ENCODE measurements around the gene ORM1.

ORM1 gene

DNA sequence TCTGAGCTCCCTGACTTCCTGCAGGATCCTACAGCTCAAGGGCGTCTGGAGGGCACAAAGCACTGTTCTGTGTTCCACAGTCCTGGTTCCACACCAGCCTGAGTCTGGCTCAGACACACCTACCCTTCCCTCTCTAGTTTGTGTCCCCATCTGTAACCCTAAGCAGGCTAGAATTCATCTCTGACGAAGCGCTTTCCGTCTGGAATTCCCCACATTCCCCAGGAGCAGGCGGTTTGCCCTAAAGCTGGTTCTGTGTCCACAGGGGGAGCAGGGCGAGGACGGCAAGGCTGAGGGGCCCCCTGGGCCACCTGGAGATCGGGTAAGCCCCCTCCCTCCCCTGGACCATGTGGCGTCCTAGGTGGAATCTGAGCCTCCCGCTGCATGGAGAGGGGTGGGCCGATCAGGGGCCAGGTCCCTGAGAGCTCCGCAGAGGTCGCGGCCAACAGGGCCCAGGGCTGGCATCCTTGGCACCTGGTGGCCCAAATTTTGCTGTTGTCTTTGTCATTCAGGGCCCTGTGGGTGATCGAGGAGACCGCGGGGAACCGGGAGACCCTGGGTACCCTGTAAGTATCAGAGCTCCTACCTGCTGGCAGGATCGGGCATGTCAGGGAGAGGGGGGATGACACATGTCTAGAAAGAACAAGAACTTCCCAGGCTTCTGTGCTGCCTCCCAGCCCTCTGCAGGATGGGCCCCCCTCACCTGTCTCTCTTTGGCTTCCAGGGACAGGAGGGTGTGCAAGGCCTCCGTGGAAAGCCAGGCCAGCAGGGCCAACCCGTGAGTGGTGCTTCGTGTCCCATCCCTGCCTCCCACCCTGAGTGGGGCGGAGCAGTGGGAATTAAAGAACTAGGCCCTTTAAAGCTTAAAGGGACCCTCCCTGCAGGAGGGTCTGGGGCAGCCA is 34.5 kb upstream of the ORM1 start:
- no peak overlapping the region for H3K4me3 ChIP-seq (ENCODE audit: low read length)
- peaks cover 20% of the 10 kb centered on the region for H3K36me3 ChIP-seq (ENCODE audit: insufficient read depth, low read length)
- peaks cover 13% of the 10 kb centered on the region for H3K4me1 ChIP-seq (ENCODE audit: insufficient read depth, low read length)
- H3K9ac ChIP-seq (ENCODE audit: low read depth, low read length): no peak overlapping the region; the same call in 1 of the 2 replicates
- WGBS: 68% methylated on average over 23 of the region's 23 CpGs
- H3K9me3 ChIP-seq (ENCODE audit: insufficient read depth, low read depth, low read length): no peaks in the 10 kb centered on the region
- H3K27ac ChIP-seq (ENCODE audit: low read depth, low read length): peak overlapping the region; percentile 26; the same call in 1 of the 2 replicates
- H3K27me3 ChIP-seq (ENCODE audit: insufficient read depth, low read length): no peaks in the 10 kb centered on the region

DNA sequence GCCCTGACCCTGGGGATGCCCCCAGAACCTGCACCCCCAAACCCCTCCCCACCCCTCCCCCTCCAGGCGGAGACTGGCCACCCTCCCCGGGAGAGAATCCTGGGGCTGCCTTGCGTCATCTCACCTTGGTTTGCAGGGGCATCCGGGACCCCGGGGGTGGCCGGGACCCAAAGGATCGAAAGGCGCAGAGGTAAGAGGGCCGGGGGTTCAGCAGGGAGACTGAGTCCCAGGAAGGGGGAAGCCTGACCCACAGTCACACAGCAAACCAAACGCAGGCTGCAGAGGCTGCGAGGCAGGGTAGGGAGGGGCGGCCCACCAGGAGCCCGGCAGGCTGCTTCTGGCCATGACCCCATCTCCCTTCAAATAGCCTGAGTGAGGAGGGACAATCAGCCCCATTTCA is 33.8 kb upstream of the ORM1 start:
- Histone ChIP-seq H3K9me3 (ENCODE audit: insufficient read depth, low read depth, low read length) (peaks cover under 1% of the 10 kb centered on the region; the same call in 1 of the 2 replicates), H3K4me1 (ENCODE audit: insufficient read depth, low read length) (peaks cover 13% of the 10 kb centered on the region), H3K36me3 (ENCODE audit: insufficient read depth, low read length) (peaks cover 22% of the 10 kb centered on the region), H3K9ac (ENCODE audit: low read depth, low read length) (no peak overlapping the region), H3K27me3 (ENCODE audit: insufficient read depth, low read length) (no peaks in the 10 kb centered on the region), H3K4me3 (ENCODE audit: low read length) (no peak overlapping the region), H3K27ac (ENCODE audit: low read depth, low read length) (no peak overlapping the region)
- WGBS: 93% methylated on average over 13 of the region's 13 CpGs

DNA sequence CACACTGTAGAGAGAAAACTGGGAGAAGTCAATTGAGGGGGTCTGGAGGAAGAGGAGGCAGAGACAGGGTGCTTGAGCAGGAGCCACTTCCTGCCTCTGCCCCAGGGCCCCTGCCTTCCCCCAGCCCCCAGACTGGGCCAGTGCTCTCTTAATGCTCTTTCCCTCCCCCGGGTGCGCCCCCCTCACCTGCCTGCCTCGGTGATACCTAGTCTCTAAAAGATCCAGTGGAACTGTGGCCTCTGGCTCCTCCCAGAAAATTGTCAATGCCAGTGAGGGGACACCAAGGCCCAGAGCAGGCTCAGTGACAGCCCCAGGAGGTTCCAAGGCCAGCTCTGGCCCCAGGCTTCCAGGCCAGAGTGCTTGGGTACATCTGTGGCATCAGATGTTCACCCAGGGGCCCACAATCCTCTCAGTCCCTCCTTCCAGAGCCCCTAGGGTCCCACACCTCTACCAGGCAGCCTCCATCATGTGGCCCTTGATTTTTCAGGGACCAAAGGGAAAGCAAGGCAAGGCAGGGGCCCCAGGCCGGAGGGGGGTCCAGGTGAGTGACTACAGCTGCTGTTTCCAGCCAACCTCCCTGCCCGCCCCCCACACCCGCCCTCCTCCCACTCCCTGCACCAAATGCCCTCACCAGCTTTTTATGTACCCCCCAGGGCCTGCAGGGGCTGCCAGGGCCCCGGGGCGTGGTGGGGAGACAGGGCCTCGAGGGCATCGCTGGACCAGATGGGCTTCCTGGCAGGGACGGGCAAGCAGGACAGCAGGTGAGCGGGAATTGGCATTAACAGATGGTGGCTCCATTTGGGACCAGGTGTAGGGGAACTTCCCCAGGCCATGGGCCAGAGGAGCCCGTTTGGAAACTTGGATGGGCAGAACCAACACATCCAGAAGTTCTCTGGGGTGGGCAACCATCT is 33.1 kb upstream of the ORM1 start:
- H3K4me3 ChIP-seq (ENCODE audit: low read length): no peak overlapping the region
- H3K9me3 ChIP-seq (ENCODE audit: insufficient read depth, low read depth, low read length): peaks cover 7% of the 10 kb centered on the region
- no peak overlapping the region for H3K9ac ChIP-seq (ENCODE audit: low read depth, low read length)
- 90% methylated on average over 13 of the region's 13 CpGs for WGBS
- no peak overlapping the region for H3K27ac ChIP-seq (ENCODE audit: low read depth, low read length)
- H3K36me3 ChIP-seq (ENCODE audit: insufficient read depth, low read length): peaks cover 29% of the 10 kb centered on the region
- H3K27me3 ChIP-seq (ENCODE audit: insufficient read depth, low read length): no peaks in the 10 kb centered on the region
- H3K4me1 ChIP-seq (ENCODE audit: insufficient read depth, low read length): peaks cover 13% of the 10 kb centered on the region

DNA sequence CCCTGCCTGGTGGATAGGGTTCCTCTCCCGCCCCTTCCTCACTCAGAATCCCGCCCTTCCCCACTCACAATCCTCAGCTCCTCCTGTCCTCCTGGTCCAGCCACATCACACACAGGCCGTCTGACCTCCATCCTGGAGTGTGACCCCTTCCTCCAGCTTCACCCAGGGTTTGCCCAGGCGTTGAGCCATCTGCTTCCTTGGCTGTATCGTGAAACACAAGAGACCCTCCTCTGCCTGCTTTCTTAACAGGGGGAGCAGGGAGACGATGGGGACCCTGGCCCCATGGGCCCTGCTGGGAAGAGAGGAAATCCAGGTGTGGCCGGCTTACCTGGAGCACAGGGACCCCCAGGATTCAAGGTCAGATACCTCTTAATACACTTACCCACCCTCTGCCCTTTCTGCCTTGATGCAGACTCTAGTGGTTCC is 32.3 kb upstream of the ORM1 start:
- Histone ChIP-seq H3K27me3 (ENCODE audit: insufficient read depth, low read length) (no peaks in the 10 kb centered on the region), H3K9me3 (ENCODE audit: insufficient read depth, low read depth, low read length) (peaks cover 15% of the 10 kb centered on the region), H3K36me3 (ENCODE audit: insufficient read depth, low read length) (peaks cover 33% of the 10 kb centered on the region), H3K27ac (ENCODE audit: low read depth, low read length) (no peak overlapping the region), H3K4me3 (ENCODE audit: low read length) (no peak overlapping the region), H3K9ac (ENCODE audit: low read depth, low read length) (no peak overlapping the region), H3K4me1 (ENCODE audit: insufficient read depth, low read length) (peaks cover 13% of the 10 kb centered on the region)
- WGBS: 82% methylated on average over 7 of the region's 7 CpGs

DNA sequence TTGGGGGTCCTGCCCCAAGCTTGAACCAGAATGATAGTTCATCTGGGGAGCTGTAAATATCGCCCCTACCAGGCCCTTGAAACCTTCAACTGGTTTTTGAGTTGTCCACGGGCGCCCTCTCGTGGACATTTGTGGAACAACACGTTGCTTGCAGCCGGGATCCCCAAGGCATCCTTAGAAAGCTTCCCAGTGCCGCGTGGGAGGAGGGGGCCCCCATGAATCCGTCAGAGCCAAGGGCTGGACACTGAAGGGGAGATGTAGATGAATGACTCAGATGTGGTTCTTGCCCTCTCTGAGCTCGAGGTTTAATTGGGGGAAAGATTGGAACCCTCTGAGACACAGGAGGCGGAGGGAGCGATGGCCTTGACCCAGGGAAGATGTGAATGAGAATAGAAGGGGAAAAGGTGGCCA is 31.8 kb upstream of the ORM1 start:
- Histone ChIP-seq H3K4me1 (ENCODE audit: insufficient read depth, low read length) (peaks cover 10% of the 10 kb centered on the region), H3K27me3 (ENCODE audit: insufficient read depth, low read length) (no peaks in the 10 kb centered on the region), H3K27ac (ENCODE audit: low read depth, low read length) (no peak overlapping the region), H3K36me3 (ENCODE audit: insufficient read depth, low read length) (peaks cover 38% of the 10 kb centered on the region), H3K9me3 (ENCODE audit: insufficient read depth, low read depth, low read length) (peaks cover 18% of the 10 kb centered on the region), H3K9ac (ENCODE audit: low read depth, low read length) (no peak overlapping the region), H3K4me3 (ENCODE audit: low read length) (no peak overlapping the region)
- WGBS: 23% methylated on average over 12 of the region's 12 CpGs

DNA sequence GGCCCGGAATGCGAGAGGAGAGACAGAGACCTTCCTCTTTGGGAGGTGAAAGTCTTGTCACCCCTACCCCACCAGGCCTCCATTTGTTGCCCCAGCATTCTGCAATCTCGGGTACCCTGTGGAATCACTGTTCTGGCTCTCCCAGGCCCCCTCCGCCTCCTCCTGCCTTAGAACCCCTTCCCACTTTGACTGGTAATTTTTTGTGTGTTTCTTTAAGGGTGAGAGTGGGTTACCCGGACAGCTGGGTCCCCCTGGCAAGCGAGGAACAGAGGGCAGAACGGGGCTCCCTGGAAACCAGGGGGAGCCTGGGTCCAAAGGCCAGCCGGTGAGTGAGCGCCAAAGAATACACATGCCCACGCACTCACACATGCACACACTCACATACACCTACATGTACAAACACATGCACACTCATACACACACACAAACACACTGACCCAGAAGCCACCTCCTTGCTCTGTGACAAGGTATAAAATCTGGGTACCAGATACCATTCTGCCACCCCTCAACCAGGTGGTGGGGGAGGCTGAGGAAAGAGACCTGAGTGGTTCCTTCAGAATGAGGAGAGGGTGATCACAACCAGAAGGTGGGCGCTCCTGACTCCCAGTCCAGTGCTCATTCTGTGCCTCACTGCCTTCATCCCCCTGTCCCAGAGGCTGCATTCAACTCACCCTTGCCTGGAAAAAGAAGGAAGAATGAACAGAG is 30.9 kb upstream of the ORM1 start:
- no peaks in the 10 kb centered on the region for H3K27me3 ChIP-seq (ENCODE audit: insufficient read depth, low read length)
- H3K27ac ChIP-seq (ENCODE audit: low read depth, low read length): no peak overlapping the region
- H3K4me1 ChIP-seq (ENCODE audit: insufficient read depth, low read length): peaks cover 10% of the 10 kb centered on the region
- H3K4me3 ChIP-seq (ENCODE audit: low read length): no peak overlapping the region
- H3K36me3 ChIP-seq (ENCODE audit: insufficient read depth, low read length): peaks cover 48% of the 10 kb centered on the region
- WGBS: 88% methylated on average over 11 of the region's 11 CpGs
- no peak overlapping the region for H3K9ac ChIP-seq (ENCODE audit: low read depth, low read length)
- peaks cover 22% of the 10 kb centered on the region for H3K9me3 ChIP-seq (ENCODE audit: insufficient read depth, low read depth, low read length)

DNA sequence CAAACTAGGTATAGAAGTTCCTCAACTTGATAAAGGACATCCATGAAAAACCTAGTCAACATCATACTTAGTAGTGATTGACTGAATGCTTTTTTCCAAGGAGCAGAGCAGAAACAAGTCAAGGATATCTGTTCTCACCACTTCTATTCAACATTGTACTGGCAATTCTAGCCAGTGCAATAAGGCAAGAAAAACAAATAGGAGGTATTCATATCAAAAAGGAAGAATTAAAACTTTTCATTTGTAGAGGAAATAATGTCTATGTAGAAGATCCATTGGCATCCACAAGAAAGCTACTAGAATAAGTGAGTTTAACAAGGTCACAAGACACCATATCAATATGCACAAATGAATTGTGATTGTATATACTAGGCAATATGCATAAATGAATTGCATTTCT is 28.2 kb upstream of the ORM1 start:
- Histone ChIP-seq H3K36me3 (ENCODE audit: insufficient read depth, low read length) (peaks cover 69% of the 10 kb centered on the region), H3K9ac (ENCODE audit: low read depth, low read length) (no peak overlapping the region), H3K4me1 (ENCODE audit: insufficient read depth, low read length) (no peaks in the 10 kb centered on the region), H3K9me3 (ENCODE audit: insufficient read depth, low read depth, low read length) (peaks cover 22% of the 10 kb centered on the region), H3K4me3 (ENCODE audit: low read length) (no peak overlapping the region), H3K27me3 (ENCODE audit: insufficient read depth, low read length) (no peaks in the 10 kb centered on the region), H3K27ac (ENCODE audit: low read depth, low read length) (no peak overlapping the region)

DNA sequence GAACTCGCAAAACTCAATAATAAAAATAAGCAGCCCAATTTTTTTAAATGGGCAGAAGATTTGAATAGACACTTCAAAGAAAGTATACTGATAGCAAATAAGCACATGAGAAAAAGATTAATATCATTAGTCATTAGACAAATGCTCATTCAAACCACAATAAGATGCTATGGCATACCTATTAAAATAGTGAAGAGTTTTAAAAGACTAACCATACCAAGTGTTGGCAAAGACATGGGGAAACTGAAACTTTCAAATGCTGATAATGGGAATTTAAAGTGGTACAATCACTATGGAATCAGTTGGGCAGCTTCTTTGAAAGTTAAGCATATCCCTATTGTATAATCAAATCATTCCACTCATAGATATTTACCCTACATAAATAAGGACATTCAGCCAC is 26.6 kb upstream of the ORM1 start:
- Histone ChIP-seq H3K4me3 (ENCODE audit: low read length) (no peak overlapping the region), H3K27me3 (ENCODE audit: insufficient read depth, low read length) (no peaks in the 10 kb centered on the region), H3K36me3 (ENCODE audit: insufficient read depth, low read length) (peaks cover 74% of the 10 kb centered on the region), H3K9ac (ENCODE audit: low read depth, low read length) (no peak overlapping the region), H3K4me1 (ENCODE audit: insufficient read depth, low read length) (no peaks in the 10 kb centered on the region), H3K9me3 (ENCODE audit: insufficient read depth, low read depth, low read length) (peaks cover 22% of the 10 kb centered on the region), H3K27ac (ENCODE audit: low read depth, low read length) (no peak overlapping the region)
- no CpG with 5 or more reads among the region's 1 CpG for WGBS

DNA sequence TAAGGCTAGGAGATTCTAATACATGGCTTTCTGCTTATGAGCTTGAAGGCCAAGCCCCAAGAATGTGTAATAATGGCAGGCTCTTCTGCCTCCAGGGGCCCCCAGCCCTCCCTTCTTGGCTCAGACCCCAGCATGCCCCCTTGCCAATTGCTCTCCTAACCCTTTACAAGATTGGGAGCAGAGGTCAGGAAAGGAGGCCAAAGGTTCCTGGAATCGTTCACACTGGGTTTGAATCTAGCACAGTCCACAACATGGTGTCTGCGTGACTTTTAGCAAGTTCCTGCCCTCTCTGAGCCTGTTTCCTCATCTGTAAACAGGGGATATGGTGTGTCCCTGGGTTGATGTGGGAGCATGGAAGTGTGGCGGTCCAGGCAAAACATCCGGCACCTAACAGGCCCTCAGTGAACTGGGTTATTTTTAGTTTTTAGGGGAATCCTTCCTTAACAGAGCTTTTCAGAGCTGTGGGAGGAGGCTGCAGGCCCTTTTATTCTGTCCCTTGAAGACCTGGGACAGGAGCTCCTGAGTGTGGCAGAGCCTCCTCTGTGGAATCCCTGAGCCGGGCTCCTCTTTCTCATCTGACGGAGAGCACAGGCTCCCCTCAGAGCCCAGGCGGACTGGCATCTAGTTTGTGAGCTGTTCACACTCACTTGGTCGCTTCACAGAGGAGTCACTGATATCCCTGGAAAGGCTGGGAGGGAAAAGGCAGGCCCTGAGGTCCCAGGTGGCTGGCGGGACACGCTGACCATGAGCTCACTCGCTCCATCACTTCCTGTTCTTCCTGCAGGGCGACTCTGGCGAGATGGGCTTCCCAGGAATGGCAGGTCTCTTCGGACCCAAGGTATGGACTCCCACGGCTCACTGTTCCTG is 23.4 kb upstream of the ORM1 start:
- H3K9me3 ChIP-seq (ENCODE audit: insufficient read depth, low read depth, low read length): peaks cover 18% of the 10 kb centered on the region
- H3K36me3 ChIP-seq (ENCODE audit: insufficient read depth, low read length): peaks cover 57% of the 10 kb centered on the region
- no peaks in the 10 kb centered on the region for H3K27me3 ChIP-seq (ENCODE audit: insufficient read depth, low read length)
- H3K9ac ChIP-seq (ENCODE audit: low read depth, low read length): no peak overlapping the region
- no peak overlapping the region for H3K4me3 ChIP-seq (ENCODE audit: low read length)
- WGBS: 94% methylated on average over 15 of the region's 15 CpGs
- H3K27ac ChIP-seq (ENCODE audit: low read depth, low read length): no peak overlapping the region
- H3K4me1 ChIP-seq (ENCODE audit: insufficient read depth, low read length): no peaks in the 10 kb centered on the region

DNA sequence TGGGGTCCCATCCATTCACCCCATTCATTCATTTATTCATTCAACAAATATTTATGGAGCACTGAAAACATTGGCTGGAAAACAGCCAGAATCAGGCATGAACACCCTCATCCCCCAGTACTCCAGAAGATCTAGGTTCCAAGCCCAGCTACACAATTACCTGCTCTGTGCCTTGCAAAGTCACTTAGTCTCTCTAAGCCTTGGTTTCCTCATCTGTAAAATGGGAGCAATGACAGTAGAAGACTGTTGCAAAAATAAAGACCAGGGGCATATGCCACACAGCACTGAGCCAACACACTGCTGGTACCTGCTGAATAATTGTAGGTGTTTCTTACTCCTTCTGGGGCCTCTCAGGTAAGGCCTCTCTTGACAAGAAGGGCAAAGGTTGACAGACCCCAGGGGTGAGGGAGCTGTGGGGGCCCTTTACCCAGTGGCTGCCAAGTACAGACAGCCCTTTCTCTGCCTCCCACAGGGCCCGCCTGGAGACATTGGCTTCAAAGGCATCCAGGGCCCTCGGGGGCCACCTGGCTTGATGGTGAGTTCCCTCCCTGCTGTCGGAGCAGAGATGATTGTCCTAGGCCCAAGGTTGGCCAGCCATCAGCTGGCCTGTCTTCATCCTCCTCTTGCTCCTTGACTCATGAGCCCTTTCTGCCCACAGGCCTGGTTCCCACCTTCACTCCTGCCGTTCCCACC is 22.6 kb upstream of the ORM1 start:
- WGBS: 93% methylated on average over 4 of the region's 4 CpGs
- H3K27me3 ChIP-seq (ENCODE audit: insufficient read depth, low read length): no peaks in the 10 kb centered on the region
- H3K9me3 ChIP-seq (ENCODE audit: insufficient read depth, low read depth, low read length): peaks cover 10% of the 10 kb centered on the region
- H3K4me3 ChIP-seq (ENCODE audit: low read length): no peak overlapping the region
- no peaks in the 10 kb centered on the region for H3K4me1 ChIP-seq (ENCODE audit: insufficient read depth, low read length)
- H3K9ac ChIP-seq (ENCODE audit: low read depth, low read length): no peak overlapping the region
- H3K36me3 ChIP-seq (ENCODE audit: insufficient read depth, low read length): peaks cover 49% of the 10 kb centered on the region
- no peak overlapping the region for H3K27ac ChIP-seq (ENCODE audit: low read depth, low read length)
